Stimulated activated naive CD4-positive, alpha-beta T cell treated with Interleukin-2 at 50 U/mL for 16 hours (primary cell): ENCODE results near the gene APMAP.
A peak's percentile ranks its signal among the peaks of the same experiment; 100 is the strongest.
"Not testable (repeated sequence)": the region's sequence is repeated elsewhere in the genome, so short reads cannot be mapped to it uniquely, and the experiment has no call there.

Experiments
- DNase-seq: peaks from one replicate; lab custom pipeline; 2025; lab: John Stamatoyannopoulos, UW

The APMAP gene

GRCh38 chr20:25006431-25007167, 14.0 kb upstream of the APMAP start:
- DNase-seq = no peak

GRCh38 chr20:25005661-25006060, 13.1 kb upstream of the APMAP start:
- DNase-seq = no peak

GRCh38 chr20:25005220-25005619, 12.7 kb upstream of the APMAP start:
- no peak for DNase-seq

- DNase-seq = no peak
Observed at GRCh38 chr20:25003002-25003401, 10.5 kb upstream of the APMAP start.

GRCh38 chr20:25001323-25001722, 8.8 kb upstream of the APMAP start:
- not testable (repeated sequence) for DNase-seq

- no peak for DNase-seq
Observed at GRCh38 chr20:25000268-25000801, 7.8 kb upstream of the APMAP start.

- DNase-seq = no peak
Observed at GRCh38 chr20:24999568-24999967, 7.0 kb upstream of the APMAP start.

GRCh38 chr20:24998631-24999445, 6.3 kb upstream of the APMAP start:
- no peak for DNase-seq

GRCh38 chr20:24998121-24998520, 5.6 kb upstream of the APMAP start:
- no peak for DNase-seq

GRCh38 chr20:24996449-24997377, 4.2 kb upstream of the APMAP start:
- DNase-seq = no peak

- DNase-seq = no peak
Observed at GRCh38 chr20:24995741-24996448, 3.3 kb upstream of the APMAP start.

- peak; percentile 74 for DNase-seq
Observed at GRCh38 chr20:24994470-24995368, 2.2 kb upstream of the APMAP start.

- DNase-seq = no peak
Observed at GRCh38 chr20:24994186-24994465, 1.6 kb upstream of the APMAP start.

- DNase-seq = no peak
Observed at GRCh38 chr20:24993337-24994185, 1.0 kb upstream of the APMAP start.

GRCh38 chr20:24991897-24992486, 559 bp downstream of the APMAP start:
- no peak for DNase-seq

- DNase-seq = no peak
Observed at GRCh38 chr20:24990810-24991252, 1.7 kb downstream of the APMAP start.

- no peak for DNase-seq
Observed at GRCh38 chr20:24989162-24989561, 3.4 kb downstream of the APMAP start.

- no peak for DNase-seq
Observed at GRCh38 chr20:24987873-24988835, 4.4 kb downstream of the APMAP start.
